Neural progenitor cell (in vitro differentiated cells): ENCODE measurements around the gene EXT2. TPM values are rescaled to one million over a fixed set of nuclear protein-coding genes. Genes with fewer than 3 reads are reported as not detected.

Experiments
- DNase-seq: peaks from one replicate; pipeline ENCODE4 v3.0.0-alpha.2; 2016; ENCODE audit warnings: low spot score
- H2AFZ ChIP-seq: fragments of 200-600 bp; sonication (generic); replicated peaks from 2 replicates; pipeline ENCODE4 v1.6.1; 2016; ENCODE audit warnings: antibody characterized with exemption
- H3F3A ChIP-seq: fragments of 200-600 bp; sonication (generic); 2 replicates; pipeline ENCODE4 v1.6.1; 2016; ENCODE audit warnings: antibody characterized with exemption, low read depth
- H3K27ac ChIP-seq: fragments of 200-600 bp; sonication (generic); 2 replicates; pipeline ENCODE4 v1.5.1; 2016; ENCODE audit warnings: mild to moderate bottlenecking
- H3K27me3 ChIP-seq: fragments of 200-600 bp; sonication (generic); 2 replicates; pipeline ENCODE4 v1.6.1; 2016; ENCODE audit warnings: mild to moderate bottlenecking, moderate library complexity
- H3K36me3 ChIP-seq: fragments of 200-600 bp; sonication (generic); 2 replicates; pipeline ENCODE4 v1.5.1; 2016
- H3K4me1 ChIP-seq: fragments of 200-600 bp; sonication (generic); 2 replicates; pipeline ENCODE4 v1.6.1; 2016; ENCODE audit warnings: mixed run types
- H3K4me2 ChIP-seq: fragments of 200-600 bp; sonication (generic); 2 replicates; pipeline ENCODE4 v1.6.1; 2016
- H3K4me3 ChIP-seq: fragments of 200-600 bp; sonication (generic); 2 replicates; pipeline ENCODE4 v1.5.1; 2016
- H3K79me2 ChIP-seq: fragments of 200-600 bp; sonication (generic); 2 replicates; pipeline ENCODE4 v1.6.1; 2016; ENCODE audit warnings: low read depth
- H3K9ac ChIP-seq: fragments of 200-600 bp; sonication (generic); 2 replicates; pipeline ENCODE4 v1.6.1; 2016
- H3K9me3 ChIP-seq: fragments of 200-600 bp; sonication (generic); 2 replicates; pipeline ENCODE4 v1.5.1; 2016; ENCODE audit warnings: low read depth
- H4K20me1 ChIP-seq: fragments of 200-600 bp; sonication (generic); 2 replicates; pipeline ENCODE4 v1.6.1; 2016; ENCODE audit warnings: low read depth
- H3K27ac Mint-ChIP-seq: 3 replicates; pipeline ENCODE4 v1.8.0; 2021; ENCODE audit warnings: mixed read lengths
- H3K27me3 Mint-ChIP-seq: 2 replicates; pipeline ENCODE4 v1.8.0; 2022; ENCODE audit warnings: low read depth, mild to moderate bottlenecking, inconsistent platforms, moderate library complexity, mixed read lengths; ENCODE audit not compliant: insufficient read depth
- H3K36me3 Mint-ChIP-seq: 3 replicates; pipeline ENCODE4 v1.8.0; 2021; ENCODE audit warnings: mixed read lengths
- H3K4me1 Mint-ChIP-seq: 3 replicates; pipeline ENCODE4 v1.8.0; 2021; ENCODE audit warnings: mixed read lengths
- H3K4me3 Mint-ChIP-seq: 3 replicates; pipeline ENCODE4 v1.8.0; 2021; ENCODE audit warnings: mild to moderate bottlenecking, moderate library complexity, mixed read lengths
- H3K9me3 Mint-ChIP-seq: 3 replicates; pipeline ENCODE4 v1.8.0; 2020; ENCODE audit warnings: mixed read lengths
- EZH2 ChIP-seq: fragments of 200-600 bp; sonication (generic); IDR thresholded peaks from 2 replicates; pipeline ENCODE4 v1.6.1; 2017; ENCODE audit warnings: antibody characterized with exemption, mild to moderate bottlenecking, moderate library complexity
- EZH2phosphoT487 ChIP-seq: fragments of 200-600 bp; sonication (generic); IDR thresholded peaks from 2 replicates; pipeline ENCODE4 v1.6.1; 2017; ENCODE audit warnings: antibody characterized with exemption
- total RNA-seq: library from RNA; depleted of rRNA; stranded (reverse); fragments of >200 nt; gene quantifications from 2 replicates; pipeline ENCODE4 v1.2.3, GENCODE V29; 2015; ENCODE audit warnings: low replicate concordance
- TF ChIP-seq, protein P1 (sequence below): fragments of 200-600 bp; sonication (generic); IDR thresholded peaks from 2 replicates; pipeline ENCODE4 v1.5.1; 2017; ENCODE audit warnings: antibody characterized with exemption, mild to moderate bottlenecking

Gene EXT2
- total RNA-seq, 1 donor from 2014 or later, result 70.4 TPM

DNA sequence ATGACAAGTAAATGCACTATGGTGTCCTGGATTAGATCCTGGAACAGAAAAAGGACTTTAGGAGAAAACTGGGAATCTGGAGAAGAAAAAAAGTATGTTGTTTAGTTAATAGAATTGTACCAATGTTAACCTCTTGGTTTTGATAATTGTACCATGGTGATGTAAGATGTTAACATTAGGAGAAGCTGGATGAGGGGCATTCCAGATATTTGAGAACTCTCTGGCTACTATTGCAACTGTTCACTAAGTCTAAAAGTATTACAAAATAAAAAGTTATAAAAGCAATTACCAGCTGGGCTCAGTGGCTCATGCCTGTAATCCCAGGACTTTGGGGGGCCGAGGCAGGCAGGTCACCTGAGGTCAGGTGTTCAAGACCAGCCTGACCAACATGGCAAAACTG, 66.5 kb downstream of the EXT2 start:
- Histone ChIP-seq H3K4me3 (no peak overlapping the region), H2AFZ (no peak overlapping the region), H3K9me3 (no peaks in the 10 kb centered on the region), H3K4me2 (no peak overlapping the region), H3K79me2 (no peaks in the 10 kb centered on the region), H3K27me3 (no peaks in the 10 kb centered on the region), H3K4me1 (no peaks in the 10 kb centered on the region), H3K36me3 (no peaks in the 10 kb centered on the region), H3F3A (no peaks in the 10 kb centered on the region), H4K20me1 (no peaks in the 10 kb centered on the region), H3K9ac (no peak overlapping the region), H3K27ac (no peak overlapping the region)
- Mint-ChIP-seq H3K27ac (no peak overlapping the region), H3K4me3 (no peak overlapping the region), H3K9me3 (peaks cover 21% of the 10 kb centered on the region), H3K36me3 (peaks cover 22% of the 10 kb centered on the region), H3K27me3 (no peaks in the 10 kb centered on the region), H3K4me1 (no peaks in the 10 kb centered on the region)
- no peak for DNase-seq
- TF ChIP-seq EZH2phosphoT487 (no peak), EZH2 (no peak)
- TF ChIP-seq, protein P1, sequence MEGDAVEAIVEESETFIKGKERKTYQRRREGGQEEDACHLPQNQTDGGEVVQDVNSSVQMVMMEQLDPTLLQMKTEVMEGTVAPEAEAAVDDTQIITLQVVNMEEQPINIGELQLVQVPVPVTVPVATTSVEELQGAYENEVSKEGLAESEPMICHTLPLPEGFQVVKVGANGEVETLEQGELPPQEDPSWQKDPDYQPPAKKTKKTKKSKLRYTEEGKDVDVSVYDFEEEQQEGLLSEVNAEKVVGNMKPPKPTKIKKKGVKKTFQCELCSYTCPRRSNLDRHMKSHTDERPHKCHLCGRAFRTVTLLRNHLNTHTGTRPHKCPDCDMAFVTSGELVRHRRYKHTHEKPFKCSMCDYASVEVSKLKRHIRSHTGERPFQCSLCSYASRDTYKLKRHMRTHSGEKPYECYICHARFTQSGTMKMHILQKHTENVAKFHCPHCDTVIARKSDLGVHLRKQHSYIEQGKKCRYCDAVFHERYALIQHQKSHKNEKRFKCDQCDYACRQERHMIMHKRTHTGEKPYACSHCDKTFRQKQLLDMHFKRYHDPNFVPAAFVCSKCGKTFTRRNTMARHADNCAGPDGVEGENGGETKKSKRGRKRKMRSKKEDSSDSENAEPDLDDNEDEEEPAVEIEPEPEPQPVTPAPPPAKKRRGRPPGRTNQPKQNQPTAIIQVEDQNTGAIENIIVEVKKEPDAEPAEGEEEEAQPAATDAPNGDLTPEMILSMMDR, result no peak

- no peaks in the 10 kb centered on the region for H3K79me2 ChIP-seq
- no peak overlapping the region for H2AFZ ChIP-seq
- no peaks in the 10 kb centered on the region for H4K20me1 ChIP-seq
- no peak overlapping the region for H3K9ac ChIP-seq
- no peaks in the 10 kb centered on the region for H3K27me3 ChIP-seq
- no peaks in the 10 kb centered on the region for H3K36me3 ChIP-seq
- Mint-ChIP-seq H3K36me3 (peaks cover 21% of the 10 kb centered on the region), H3K27ac (no peak overlapping the region), H3K9me3 (peaks cover 20% of the 10 kb centered on the region), H3K27me3 (no peaks in the 10 kb centered on the region), H3K4me1 (no peaks in the 10 kb centered on the region), H3K4me3 (no peak overlapping the region)
- H3K4me1 ChIP-seq, result no peaks in the 10 kb centered on the region
- H3K4me2 ChIP-seq, result no peak overlapping the region
- H3K4me3 ChIP-seq, result no peak overlapping the region
- no peak for DNase-seq
- no peak overlapping the region for H3K27ac ChIP-seq
- H3F3A ChIP-seq, result no peaks in the 10 kb centered on the region
- TF ChIP-seq, protein P1, result no peak
- TF ChIP-seq EZH2, result no peak
- no peak for TF ChIP-seq EZH2phosphoT487
- no peaks in the 10 kb centered on the region for H3K9me3 ChIP-seq
Measured at GRCh38 chr11:44162662-44163061, 67.2 kb downstream of the EXT2 start.

- H3K27me3 Mint-ChIP-seq, result no peaks in the 10 kb centered on the region
- no peak overlapping the region for H3K4me2 ChIP-seq
- H2AFZ ChIP-seq, result no peak overlapping the region
- no peak overlapping the region for H3K9ac ChIP-seq
- H4K20me1 ChIP-seq, result no peaks in the 10 kb centered on the region
- H3K9me3 Mint-ChIP-seq, result peaks cover 8% of the 10 kb centered on the region
- DNase-seq, result no peak
- H3K27ac ChIP-seq, result no peak overlapping the region
- H3K4me1 ChIP-seq, result no peaks in the 10 kb centered on the region
- no peaks in the 10 kb centered on the region for H3K9me3 ChIP-seq
- no peak overlapping the region for H3K4me3 Mint-ChIP-seq
- no peaks in the 10 kb centered on the region for H3K27me3 ChIP-seq
- H3K79me2 ChIP-seq, result no peaks in the 10 kb centered on the region
- H3K36me3 ChIP-seq, result no peaks in the 10 kb centered on the region
- no peak overlapping the region for H3K27ac Mint-ChIP-seq
- H3F3A ChIP-seq, result no peaks in the 10 kb centered on the region
- peaks cover 9% of the 10 kb centered on the region for H3K36me3 Mint-ChIP-seq
- peaks cover 3% of the 10 kb centered on the region for H3K4me1 Mint-ChIP-seq
- no peak overlapping the region for H3K4me3 ChIP-seq
- TF ChIP-seq, protein P1, result no peak
- TF ChIP-seq EZH2 (no peak), EZH2phosphoT487 (no peak)
Measured at GRCh38 chr11:44165432-44165831, 70.0 kb downstream of the EXT2 start.
